OCI-LY7 (cell line): ENCODE results near the gene POLR2M. TPM values are rescaled to one million over a fixed set of nuclear protein-coding genes. Genes with fewer than 3 reads are reported as not detected.
A peak's percentile ranks its signal among the peaks of the same experiment; 100 is the strongest.

ENCODE experiments used
- BruUV-seq: library from RNA; stranded (reverse); fragments of 400-500 nt; replicated peaks from 2 replicates; lab custom pipeline; 2021; lab: Mats Ljungman, UMichigan
- CTCF ChIA-PET: fragments of 300-600 bp; sonication (Branson Sonifier 250); formaldehyde crosslinking; loops from one replicate; lab custom pipeline; 2022; ENCODE audit warnings: antibody characterized with exemption; ENCODE audit not compliant: unreplicated experiment; lab: Charles Lee
- POLR2A ChIA-PET: fragments of 300-600 bp; sonication (Branson Sonifier 250); formaldehyde crosslinking; loops from one replicate; lab custom pipeline; 2022; ENCODE audit warnings: antibody characterized with exemption; lab: Charles Lee
- DNase-seq: peaks from one replicate; pipeline ENCODE4 v3.0.0-alpha.2; 2015; ENCODE audit warnings: low spot score
- H2AFZ ChIP-seq: fragments of 200-600 bp; sonication (generic), shearing (Covaris generic); 2 replicates; pipeline ENCODE4 v1.6.1; 2014; ENCODE audit warnings: mild to moderate bottlenecking, antibody characterized with exemption, low read length, moderate library complexity
- H3K27ac ChIP-seq: fragments of 200-600 bp; sonication (generic); 2 replicates; pipeline ENCODE4 v1.5.1; 2014; ENCODE audit warnings: mixed run types, low read depth, mild to moderate bottlenecking, moderate library complexity, low read length, inconsistent platforms; ENCODE audit not compliant: poor library complexity, severe bottlenecking
- H3K36me3 ChIP-seq: fragments of 200-600 bp; sonication (generic); 2 replicates; pipeline ENCODE4 v1.6.1; 2014; ENCODE audit warnings: mild to moderate bottlenecking, antibody characterized with exemption, low read length, moderate library complexity, mixed read lengths; ENCODE audit not compliant: insufficient read depth
- H3K4me1 ChIP-seq: fragments of 200-600 bp; sonication (generic); 2 replicates; pipeline ENCODE4 v1.5.1; 2014; ENCODE audit warnings: mild to moderate bottlenecking, low read length; ENCODE audit not compliant: insufficient read depth, poor library complexity, severe bottlenecking
- H3K4me2 ChIP-seq: fragments of 200-600 bp; sonication (generic); 2 replicates; pipeline ENCODE4 v1.6.1; 2014; ENCODE audit warnings: mild to moderate bottlenecking, low read length
- H3K4me3 ChIP-seq: fragments of 200-600 bp; sonication (generic); 2 replicates; pipeline ENCODE4 v1.5.1; 2014; ENCODE audit warnings: mild to moderate bottlenecking, low read depth, low read length; ENCODE audit not compliant: poor library complexity, severe bottlenecking
- H3K79me2 ChIP-seq: fragments of 200-600 bp; sonication (generic); 2 replicates; pipeline ENCODE4 v1.6.1; 2016; ENCODE audit warnings: low read depth, mild to moderate bottlenecking, low read length, moderate library complexity, mixed read lengths; ENCODE audit not compliant: insufficient read depth
- H3K9me2 ChIP-seq: fragments of 200-600 bp; sonication (generic); 2 replicates; pipeline ENCODE4 v1.6.1; 2016; ENCODE audit warnings: mild to moderate bottlenecking, low read length, mixed read lengths; ENCODE audit not compliant: insufficient read depth
- H3K9me3 ChIP-seq: fragments of 200-600 bp; sonication (generic); 2 replicates; pipeline ENCODE4 v1.6.1; 2014; ENCODE audit warnings: mild to moderate bottlenecking, mixed run types, low read length, mixed read lengths
- H4K20me1 ChIP-seq: fragments of 200-600 bp; sonication (generic); 2 replicates; pipeline ENCODE4 v1.6.1; 2014; ENCODE audit warnings: mild to moderate bottlenecking, antibody characterized with exemption, low read length, moderate library complexity, mixed read lengths; ENCODE audit not compliant: insufficient read depth
- CTCF ChIP-seq: fragments of 200-600 bp; sonication (generic); conservative IDR thresholded peaks from 2 replicates; pipeline ENCODE4 v1.5.1; 2014; ENCODE audit warnings: mild to moderate bottlenecking, antibody characterized with exemption, low read length, moderate library complexity, mixed read lengths
- EZH2phosphoT487 ChIP-seq: fragments of 200-600 bp; sonication (generic); IDR thresholded peaks from 2 replicates; pipeline ENCODE4 v1.6.1; 2018; ENCODE audit warnings: low read depth, borderline replicate concordance, mild to moderate bottlenecking, mixed run types, antibody characterized with exemption, low read length, moderate library complexity, mixed read lengths
- intact Hi-C: fragments of 100-400 bp; cut with micrococcal nuclease; formaldehyde crosslinking; loops from one replicate; pipeline ENCODE4 v1.10.0; 2022; ENCODE audit not compliant: unreplicated experiment
- total RNA-seq, 2 experiments: library from RNA; depleted of rRNA in 1 of 2; stranded (reverse); fragments of >200 nt in 1 of 2; shearing (Covaris generic) in 1 of 2; gene quantifications; 2 replicates each; pipeline ENCODE4 v1.2.3, GENCODE V29; 2014 to 2022

Gene POLR2M
- total RNA-seq, 2 experiments from 2014 or later = 77.6 to 154 TPM

- no peak overlapping the region for H3K4me2 ChIP-seq
- intact Hi-C loops = no loop called here
- H3K4me3 ChIP-seq = no peak overlapping the region
- H4K20me1 ChIP-seq = no peaks in the 10 kb centered on the region
- no peak overlapping the region for H2AFZ ChIP-seq
- H3K79me2 ChIP-seq = no peaks in the 10 kb centered on the region
- no peaks in the 10 kb centered on the region for H3K4me1 ChIP-seq
- POLR2A ChIA-PET = interaction anchor here (0.7 kb wide), 2 partner anchors 195 to 430 kb away, joined by 4 read pairs; no protein-coding TSS in a partner anchor
- CTCF ChIA-PET = no interaction called here
- no peaks in the 10 kb centered on the region for H3K9me2 ChIP-seq
- H3K36me3 ChIP-seq = no peaks in the 10 kb centered on the region
- H3K9me3 ChIP-seq = no peaks in the 10 kb centered on the region
- no TSS peak for BruUV-seq
- peak; percentile 4 for DNase-seq
- TF ChIP-seq CTCF = peak; percentile 68
- no peak for TF ChIP-seq EZH2phosphoT487
- H3K27ac ChIP-seq = no peak overlapping the region
Measured at GRCh38 chr15:57751177-57751800, 44.8 kb downstream of the POLR2M start.

- CTCF ChIA-PET = no interaction called here
- no peaks in the 10 kb centered on the region for H3K4me1 ChIP-seq
- POLR2A ChIA-PET = no interaction called here
- H4K20me1 ChIP-seq = no peaks in the 10 kb centered on the region
- no peaks in the 10 kb centered on the region for H3K36me3 ChIP-seq
- H2AFZ ChIP-seq = no peak overlapping the region
- DNase-seq = no peak
- intact Hi-C loops = no loop called here
- no peaks in the 10 kb centered on the region for H3K79me2 ChIP-seq
- no peak for TF ChIP-seq EZH2phosphoT487
- 0 out of 2 replicates have a peak, but pooled peaks have one; percentile 25 for TF ChIP-seq CTCF
- BruUV-seq = no TSS peak
- no peak overlapping the region for H3K4me3 ChIP-seq
- H3K9me3 ChIP-seq = no peaks in the 10 kb centered on the region
- no peaks in the 10 kb centered on the region for H3K9me2 ChIP-seq
- H3K4me2 ChIP-seq = no peak overlapping the region
- no peak overlapping the region for H3K27ac ChIP-seq
Measured at GRCh38 chr15:57752436-57752835, 45.9 kb downstream of the POLR2M start.

- ChIA-PET CTCF (no interaction called here), POLR2A (no interaction called here)
- no peaks in the 10 kb centered on the region for H3K79me2 ChIP-seq
- intact Hi-C loops = no loop called here
- no peak for DNase-seq
- H3K36me3 ChIP-seq = no peaks in the 10 kb centered on the region
- no peak overlapping the region for H3K27ac ChIP-seq
- no peaks in the 10 kb centered on the region for H3K9me3 ChIP-seq
- H3K4me1 ChIP-seq = no peaks in the 10 kb centered on the region
- no peaks in the 10 kb centered on the region for H4K20me1 ChIP-seq
- H3K4me3 ChIP-seq = no peak overlapping the region
- TF ChIP-seq CTCF = no peak
- TF ChIP-seq EZH2phosphoT487 = no peak
- BruUV-seq = no TSS peak
- no peak overlapping the region for H3K4me2 ChIP-seq
- H3K9me2 ChIP-seq = no peaks in the 10 kb centered on the region
- no peak overlapping the region for H2AFZ ChIP-seq
Measured at GRCh38 chr15:57752840-57753239, 46.3 kb downstream of the POLR2M start.
